DMS 273 (cell line): ENCODE results near the gene ZNF454.

Experiments used
- DNase-seq: peaks from one replicate; lab custom pipeline; 2025; ENCODE audit not compliant: unreplicated experiment; lab: John Stamatoyannopoulos, UW

Gene ZNF454

DNA sequence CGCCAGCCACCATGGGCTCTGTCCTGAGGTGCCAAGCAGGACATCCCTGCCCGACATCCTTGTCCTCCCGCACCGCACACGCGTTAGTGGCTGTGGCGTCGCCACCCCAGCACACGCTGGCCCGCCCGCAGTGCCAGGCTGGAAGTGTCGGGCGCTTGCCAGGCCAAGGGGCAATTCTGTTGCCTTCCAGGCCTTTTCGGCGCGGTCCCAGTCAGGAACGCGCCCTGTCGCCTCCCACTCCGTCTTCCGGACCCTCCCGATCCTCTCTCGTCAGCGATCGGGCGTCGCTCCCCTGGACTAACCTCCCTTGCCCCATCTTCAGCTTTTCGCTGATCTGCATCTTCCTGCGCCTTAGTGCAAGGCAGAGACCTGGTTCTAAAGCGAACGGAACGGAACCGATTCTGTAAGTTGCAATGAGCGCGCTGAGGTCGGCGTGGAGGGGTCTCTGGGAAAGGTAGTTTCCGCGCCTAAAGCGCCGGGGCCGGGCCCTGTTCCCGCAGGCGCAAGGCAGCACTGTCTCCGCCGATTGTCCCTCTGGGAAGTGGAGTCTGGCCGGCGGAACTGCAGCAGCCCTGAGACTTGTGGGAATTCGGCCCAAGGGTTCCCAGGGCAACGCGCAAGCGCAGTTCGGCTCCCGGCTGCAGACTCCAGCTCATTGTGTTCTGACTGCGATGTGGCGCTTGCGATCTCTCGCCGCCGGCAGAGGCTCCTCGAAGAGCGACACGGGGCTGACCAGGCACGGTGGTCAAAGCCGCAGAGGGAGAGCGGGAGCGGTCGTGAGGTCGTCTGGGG lies at the start of gene ZNF454:
ZNF454 (plus strand) TSS at position 630 of the 792 bp plus-strand sequence. CDS start 1,594 bp downstream, outside the sequence.
- DNase-seq = peak; percentile 94

DNA sequence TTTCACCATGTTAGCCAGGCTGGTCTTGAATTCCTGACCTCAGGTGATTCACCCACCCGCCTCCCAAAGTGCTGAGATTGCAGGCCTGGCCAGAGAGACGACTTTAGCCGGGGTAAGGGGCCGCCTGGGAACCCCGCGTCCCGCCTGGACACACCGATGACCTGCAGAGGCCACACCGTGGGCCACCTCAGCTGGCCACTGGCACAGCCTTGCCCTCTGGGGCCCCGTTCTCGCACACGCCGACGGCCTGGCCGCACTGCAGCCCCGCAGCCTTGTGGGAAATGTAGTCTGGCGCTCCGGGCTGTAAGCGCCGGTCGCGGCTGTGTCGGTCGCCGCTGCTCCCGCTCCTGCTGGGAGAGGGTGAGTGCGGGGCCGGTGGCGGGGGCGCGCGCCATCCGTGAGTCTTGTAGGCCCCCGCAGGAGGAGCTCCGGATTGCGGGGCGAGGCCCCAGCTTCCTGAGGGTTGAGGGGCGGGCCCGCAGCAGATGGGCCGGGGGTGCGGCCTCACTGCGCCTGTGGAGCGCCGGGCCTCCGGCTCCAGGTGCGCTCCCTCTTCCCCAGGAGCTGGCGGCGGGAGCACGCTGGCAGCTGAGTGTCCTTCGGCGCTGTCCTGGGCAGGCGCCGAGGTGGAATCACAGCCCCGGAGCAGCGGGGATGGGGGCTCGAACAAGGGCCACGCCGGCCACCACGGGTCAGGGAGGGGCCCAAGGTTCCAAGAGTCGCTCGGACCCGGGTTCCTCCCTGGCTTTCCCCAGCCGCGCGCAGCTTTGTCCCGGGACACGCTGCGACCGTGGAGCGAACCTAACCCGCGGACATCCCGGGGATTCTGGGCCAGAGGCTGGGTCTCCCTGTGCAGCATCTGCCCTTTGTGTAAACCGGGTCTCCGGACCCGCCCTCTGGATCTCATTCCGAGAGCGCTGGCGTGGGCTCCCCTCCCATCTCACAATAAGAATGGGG lies 45.1 kb upstream of the ZNF454 start, which contains the start of gene ZFP2:
ZFP2 (plus strand) TSS at position 299 of the 957 bp plus-strand sequence. CDS start 35,401 bp downstream, outside the sequence.
- peak; percentile 89 for DNase-seq

GRCh38 chr5:178899289-178899688 lies 41.7 kb upstream of the ZNF454 start:
- DNase-seq = no peak

DNA sequence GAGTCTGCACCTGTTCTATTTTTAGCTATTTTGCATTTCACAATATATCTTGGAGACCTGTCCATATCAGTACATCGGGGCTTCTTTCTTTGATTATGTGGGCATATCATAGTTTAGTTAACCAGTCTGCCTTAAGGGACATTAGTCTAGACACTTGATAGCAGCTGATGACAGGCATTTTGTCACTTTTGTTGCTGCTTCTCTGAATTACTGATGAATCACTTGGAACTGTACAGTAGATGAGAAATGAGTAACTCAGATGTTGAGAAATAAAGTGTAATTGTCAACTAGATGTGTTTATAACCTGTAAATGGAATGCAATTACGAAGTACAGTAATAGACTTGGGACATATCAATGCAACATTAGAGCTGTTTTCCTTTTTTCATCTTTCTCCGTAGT lies 38.1 kb upstream of the ZNF454 start:
- no peak for DNase-seq

GRCh38 chr5:178931846-178932760 lies 8.9 kb upstream of the ZNF454 start:
- no peak for DNase-seq

DNA sequence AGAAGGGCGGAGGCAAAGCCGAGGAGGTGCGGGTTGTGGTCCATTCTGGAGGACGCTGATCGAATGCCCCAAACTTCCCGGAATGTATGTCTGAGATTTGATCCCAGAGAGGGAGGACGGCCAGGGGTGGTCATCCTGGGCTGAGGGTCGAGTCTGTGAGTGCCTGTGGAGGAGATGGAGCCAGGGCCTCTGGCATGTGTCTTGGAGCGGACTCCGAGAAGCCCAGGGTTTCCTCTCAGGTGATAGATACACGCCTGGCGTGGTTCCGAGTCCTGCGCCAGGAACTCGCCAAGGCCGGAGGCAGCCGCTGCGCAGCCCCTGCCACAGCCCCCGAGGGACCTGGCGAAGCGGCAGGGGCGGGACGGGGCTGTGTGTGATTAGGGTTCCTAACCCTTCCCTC lies 363 bp downstream of the ZNF454 start:
- DNase-seq = peak; percentile 52

GRCh38 chr5:178965465-178966055 lies 24.6 kb downstream of the ZNF454 start:
- DNase-seq = no peak

DNA sequence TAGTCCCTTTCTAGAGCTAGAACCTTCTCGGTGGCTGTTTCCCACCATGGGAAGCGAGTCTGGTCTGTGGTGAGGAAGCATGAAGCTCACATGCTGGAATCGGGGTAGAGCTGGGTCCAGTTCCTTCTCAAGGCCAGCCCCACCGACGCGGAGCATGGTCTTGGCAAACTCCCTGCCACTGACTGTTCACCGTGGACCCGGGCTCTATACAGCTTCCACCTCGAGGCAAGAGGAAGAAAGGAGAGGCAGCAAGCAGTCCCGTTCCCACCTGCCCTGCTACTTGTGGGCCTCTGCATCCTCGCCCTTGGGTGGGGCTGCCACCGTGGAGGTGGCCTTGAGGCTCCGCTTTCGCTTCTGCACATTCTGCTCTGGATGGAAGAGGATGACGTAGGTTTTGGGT lies 40.4 kb downstream of the ZNF454 start:
- DNase-seq = no peak

DNA sequence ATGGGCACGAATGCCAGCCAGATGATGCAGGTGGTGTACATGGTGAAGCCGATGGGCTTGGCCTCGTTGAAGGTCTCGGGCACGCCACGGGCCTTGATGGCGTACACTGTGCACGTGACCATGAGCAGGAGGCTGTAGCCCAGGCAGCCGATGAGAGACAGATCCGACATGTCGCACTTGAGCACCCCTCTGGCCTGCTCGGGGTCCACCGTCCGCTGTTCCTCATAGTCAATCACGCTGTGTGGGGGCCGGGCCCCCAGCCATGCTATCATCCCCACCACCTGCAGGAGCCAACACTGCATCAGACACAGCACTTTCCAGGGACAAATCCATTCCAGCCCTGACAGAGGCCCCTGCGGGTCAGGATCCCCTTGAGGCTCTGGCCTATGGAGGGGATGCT lies 41.9 kb downstream of the ZNF454 start:
- DNase-seq = no peak

DNA sequence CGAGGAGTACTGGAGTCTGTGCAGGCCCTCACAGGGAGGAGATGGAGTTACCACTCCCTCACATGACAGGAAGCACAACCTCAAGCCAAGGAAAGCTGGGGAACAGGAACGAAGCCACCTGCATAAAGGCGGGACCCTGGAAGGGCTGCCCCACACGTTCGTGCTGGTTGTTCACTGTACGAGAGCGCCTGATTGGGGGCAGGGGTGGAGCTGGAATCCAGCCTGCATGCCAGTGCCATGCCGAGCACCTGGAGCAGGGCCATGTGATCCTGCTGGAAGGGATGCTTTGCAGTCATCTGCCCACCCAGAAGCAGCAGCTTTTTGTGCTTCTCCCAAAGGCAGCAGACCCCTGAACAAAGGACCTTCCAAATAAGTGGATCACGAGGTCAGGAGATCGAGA lies 42.7 kb downstream of the ZNF454 start:
- DNase-seq = no peak

DNA sequence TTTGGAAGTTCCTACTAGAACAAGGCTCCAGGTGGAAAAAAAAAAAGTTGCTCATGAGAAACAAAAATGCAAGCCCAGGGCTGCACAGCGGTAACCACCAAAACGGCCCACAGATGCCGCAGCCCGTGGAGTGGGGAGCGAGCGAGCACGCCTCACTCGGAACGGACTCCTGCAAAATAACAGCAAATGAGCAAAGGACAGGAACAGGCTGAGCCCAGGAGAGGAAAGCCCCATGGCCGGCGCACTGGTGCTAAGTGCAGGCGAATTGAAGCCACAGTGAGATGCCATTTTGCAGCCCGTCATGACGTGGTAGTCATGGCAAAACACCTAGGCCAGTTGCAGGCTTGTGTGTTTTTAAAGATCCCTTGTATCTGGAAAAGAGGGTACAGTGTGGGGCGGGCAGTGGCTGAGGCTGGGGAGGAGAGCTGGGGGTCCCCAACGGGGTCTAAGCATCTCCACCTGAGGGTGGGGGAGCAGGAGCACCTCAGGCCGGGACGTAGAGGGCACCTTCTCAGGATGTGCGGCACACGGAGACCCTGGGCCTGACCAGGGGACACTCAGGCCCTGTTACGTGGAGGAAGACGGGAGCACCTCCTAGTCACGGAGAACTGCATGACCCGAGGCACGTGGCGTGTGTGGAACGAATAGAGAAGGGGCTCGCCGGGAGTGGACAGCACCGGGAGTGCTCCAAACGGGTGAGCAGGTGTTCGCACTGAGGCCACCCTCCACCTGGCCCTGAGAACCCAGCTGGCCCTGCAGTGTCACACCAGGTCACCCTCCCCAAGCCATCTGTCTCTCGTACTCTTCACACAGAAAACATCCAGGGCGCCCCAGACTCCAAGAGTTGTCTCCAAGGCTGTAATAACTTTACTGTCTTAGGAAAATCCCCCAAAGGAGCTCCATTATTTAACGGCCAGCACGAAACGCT lies 43.4 kb downstream of the ZNF454 start:
- peak; percentile 19 for DNase-seq

DNA sequence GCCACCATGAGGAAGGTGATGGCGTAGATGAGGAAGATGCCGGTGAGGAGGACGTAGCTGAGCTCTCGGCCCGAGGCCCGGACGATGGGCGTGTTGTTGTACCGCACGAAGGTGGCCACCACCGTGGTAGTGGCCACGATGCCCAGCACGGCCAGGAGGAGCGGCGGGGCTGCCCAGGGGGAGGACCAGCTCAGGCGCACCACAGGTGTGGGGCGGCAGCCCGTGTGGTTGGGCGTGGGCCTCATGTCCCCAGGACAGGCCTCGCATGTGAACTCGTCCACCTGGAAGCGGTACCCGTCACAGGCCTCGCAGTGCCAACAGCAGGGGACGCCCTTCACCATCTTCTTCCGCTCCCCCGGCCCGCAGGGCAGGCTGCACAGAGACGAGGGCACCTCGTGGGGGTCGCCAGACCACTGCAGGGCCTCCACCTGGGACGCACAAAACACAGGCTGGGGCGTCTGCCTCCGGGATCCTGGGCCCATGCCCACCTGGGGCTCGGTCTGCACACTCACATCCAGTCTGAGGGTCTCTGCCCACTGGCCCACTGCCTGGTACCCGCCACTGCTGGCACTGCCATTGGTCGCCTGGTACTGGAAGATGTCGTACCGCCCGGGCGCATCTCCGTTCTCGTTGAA lies 45.4 kb downstream of the ZNF454 start:
- no peak for DNase-seq

DNA sequence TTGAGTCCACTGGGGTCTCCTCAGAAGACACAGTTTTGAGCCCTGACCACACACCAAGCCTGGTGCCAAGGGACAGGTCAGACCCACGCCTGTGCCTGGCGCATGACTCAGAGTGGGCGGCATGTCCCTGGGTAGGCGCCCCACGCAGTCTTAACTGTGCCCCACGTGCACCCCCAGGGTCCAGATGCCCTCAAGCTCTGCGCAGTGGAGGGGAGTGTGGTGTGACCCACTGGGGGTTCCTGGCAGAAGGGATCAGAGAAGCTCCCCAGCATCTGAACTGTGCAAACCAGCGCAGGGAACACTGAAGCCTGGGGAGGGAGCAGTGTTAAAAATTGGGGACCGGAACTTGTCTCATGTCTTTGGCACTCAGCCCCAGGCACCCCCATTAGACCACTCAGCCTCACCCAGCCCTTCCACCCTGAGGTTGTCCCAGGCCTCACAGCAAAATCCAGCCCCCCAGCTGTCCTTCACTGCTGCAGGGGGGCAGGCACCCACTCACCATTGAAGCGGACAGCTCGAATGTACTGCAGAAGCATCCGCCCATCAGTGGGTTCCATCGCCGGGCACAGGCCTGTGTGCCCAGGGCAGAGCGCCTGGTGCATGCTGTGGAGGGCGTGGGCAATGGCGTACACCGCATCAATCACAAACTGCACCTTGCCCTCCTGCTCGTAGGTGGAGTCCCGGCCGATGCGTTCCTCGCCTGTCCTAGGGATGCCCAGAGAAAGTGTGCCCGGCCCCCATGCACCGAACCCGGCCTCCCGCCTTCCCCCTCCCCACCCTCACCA lies 47.6 kb downstream of the ZNF454 start:
- no peak for DNase-seq

DNA sequence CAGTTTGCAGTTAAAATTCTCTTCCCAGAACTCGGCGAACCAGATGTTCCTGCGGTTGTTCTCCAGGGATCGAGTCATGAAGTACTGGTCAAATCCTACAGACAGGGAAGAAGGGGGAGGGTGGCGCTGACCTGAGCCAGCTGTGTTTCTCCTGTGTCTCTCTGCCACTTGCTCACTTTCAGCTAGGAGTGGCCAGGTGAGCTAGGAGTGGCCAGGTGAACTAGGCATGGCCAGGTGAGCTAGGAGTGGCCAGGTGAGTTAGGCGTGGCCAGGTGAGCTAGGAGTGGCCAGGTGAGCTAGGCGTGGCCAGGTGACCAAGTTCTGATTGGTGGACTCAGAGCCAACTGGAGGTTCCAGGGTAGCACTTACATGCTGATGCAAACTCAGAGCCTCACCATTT lies 48.3 kb downstream of the ZNF454 start:
- no peak for DNase-seq

DNA sequence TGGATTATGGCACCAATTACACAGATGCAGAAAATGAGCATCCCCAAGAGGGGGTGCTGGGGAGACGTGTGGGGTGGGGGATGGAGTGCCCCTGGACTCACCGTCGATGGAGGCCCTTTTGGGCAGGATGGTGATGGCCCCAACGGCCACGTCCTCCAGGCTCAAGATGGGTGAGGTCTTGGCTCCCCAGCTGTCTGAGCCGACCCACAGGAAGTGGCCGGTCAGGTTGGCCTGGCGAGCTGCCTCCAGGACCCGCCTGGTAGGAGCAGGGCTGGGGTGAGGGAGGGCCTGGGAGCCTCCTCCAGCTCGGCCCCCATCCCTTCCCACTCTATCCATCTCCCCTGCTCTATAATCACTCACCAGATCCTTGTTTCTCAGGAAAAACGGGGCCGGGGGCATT lies 49.5 kb downstream of the ZNF454 start:
- DNase-seq = no peak

DNA sequence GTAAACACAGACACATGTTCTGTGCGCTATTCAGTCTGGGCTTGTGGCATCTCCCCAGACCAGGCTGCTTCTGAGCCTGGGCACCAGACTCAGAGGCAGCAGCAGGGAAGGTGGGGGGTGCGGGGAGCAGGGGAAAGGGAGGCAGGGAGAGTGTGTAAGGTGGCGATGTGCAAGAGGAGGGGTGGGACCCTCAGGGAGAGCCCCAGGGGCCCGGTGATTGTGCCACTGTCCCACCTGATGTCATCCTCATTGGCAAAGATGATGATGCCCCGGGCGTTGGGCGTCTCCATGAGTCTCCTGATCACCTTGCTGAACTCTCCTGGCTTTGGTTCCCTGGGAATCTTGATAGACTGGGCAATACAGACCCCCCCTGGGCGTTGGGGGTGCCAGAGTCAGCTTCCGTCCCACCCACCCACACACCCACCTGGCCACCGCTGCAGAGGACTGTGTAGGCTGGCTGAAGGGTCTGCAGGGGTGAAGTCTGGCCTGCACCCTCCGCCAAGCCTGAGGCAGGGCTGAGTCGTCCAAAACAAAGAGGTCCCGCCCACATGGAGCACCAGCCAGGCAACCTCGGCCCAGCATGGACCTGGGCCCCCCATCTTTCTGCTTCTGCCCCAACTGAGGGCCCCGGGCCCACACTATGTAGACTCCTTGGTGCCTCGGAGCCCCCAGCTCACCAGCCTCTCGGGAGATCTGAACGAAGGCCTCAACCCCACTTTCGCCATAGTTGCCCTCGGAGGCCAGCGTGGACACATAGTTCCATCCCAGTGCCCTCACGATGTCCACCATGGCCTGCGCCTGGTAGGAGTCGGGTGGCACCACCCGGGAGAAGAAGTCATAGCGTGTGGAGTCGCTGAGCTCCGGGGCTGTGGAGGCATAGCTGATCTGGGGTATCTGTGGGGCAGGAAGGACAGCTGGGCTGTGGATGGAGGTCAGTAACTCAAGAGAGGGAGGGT lies 50.5 kb downstream of the ZNF454 start:
- DNase-seq = no peak
